GM10248 (cell line): ENCODE measurements around the gene PTMS.

Source experiments
- CTCF ChIA-PET: fragments of 300-600 bp; sonication (Branson Sonifier 250); formaldehyde crosslinking; extraction: SDS; loops from one replicate; lab custom pipeline; 2021; ENCODE audit warnings: antibody characterized with exemption; lab: Yijun Ruan, JAX
- POLR2A ChIA-PET: fragments of 350-650 bp; sonication (Branson Sonifier 250); formaldehyde crosslinking; extraction: SDS; loops from one replicate; lab custom pipeline; 2020; ENCODE audit warnings: antibody characterized with exemption; lab: Yijun Ruan, JAX
- DNase-seq: peaks from one replicate; pipeline ENCODE4 v3.0.0; 2012; ENCODE audit errors: extremely low spot score
- TF ChIP-seq, protein P1 (sequence below): IDR thresholded peaks from 2 replicates; pipeline ENCODE4 v1.5.1; 2012; ENCODE audit warnings: mild to moderate bottlenecking, low read depth; ENCODE audit errors: extremely low read depth, missing control alignments, control extremely low read depth

PTMS gene

DNA sequence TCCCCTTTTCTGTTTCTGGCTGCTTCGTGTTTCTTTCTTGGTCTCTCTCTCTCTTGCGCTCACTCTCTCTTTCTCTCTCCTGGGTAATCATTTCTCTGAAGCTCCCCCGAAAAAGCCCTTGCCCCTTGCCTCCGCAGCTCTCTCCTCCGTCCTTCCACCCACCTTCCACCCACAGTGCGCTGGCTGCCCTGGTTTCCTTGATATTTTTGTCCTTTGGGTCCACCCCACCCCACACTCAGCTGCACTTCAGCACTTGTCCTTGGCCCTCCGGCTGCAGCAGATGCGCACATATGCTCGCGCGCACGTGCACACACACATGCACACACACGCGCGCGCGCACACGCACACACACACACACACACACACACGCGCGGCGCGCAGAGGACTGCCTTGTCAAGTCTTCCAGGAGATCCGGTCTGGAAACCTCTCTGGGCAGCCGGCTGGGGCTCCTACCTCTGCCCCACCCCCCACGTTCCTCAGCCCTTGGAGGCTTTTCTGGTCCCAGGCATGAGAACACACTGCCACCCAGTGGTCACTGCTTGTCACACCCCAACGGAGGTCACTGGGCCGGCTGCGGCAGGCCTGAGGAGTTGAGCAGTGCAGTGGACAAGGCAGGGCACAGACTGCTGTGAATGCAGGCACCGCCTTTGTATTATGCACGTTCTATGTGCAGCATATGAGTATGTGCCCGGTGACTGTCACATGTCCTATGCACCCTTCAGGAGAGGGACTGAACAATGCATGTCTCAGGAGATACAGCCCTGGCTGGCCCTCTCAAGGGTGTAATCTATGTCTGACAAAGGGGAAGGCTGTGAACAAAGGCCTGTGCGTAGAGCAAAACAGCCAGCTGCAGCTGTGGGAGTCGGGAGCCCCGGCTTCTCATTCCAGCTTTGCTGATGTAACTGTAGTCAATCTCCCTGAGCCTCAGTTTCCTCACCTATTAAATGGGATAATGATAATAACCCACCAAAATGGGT lies 12.7 kb downstream of the PTMS start:
- peak; percentile 85 for DNase-seq
- ChIA-PET POLR2A (no interaction called here), CTCF (interaction anchor here (0.7 to 9.3 kb wide), 21 partner anchors 10 to 175 kb away, joined by 3 to 117 read pairs (median 4); partner anchors contain the start of genes CD4, COPS7A, LAG3 and MLF2)
- TF ChIP-seq, protein P1, sequence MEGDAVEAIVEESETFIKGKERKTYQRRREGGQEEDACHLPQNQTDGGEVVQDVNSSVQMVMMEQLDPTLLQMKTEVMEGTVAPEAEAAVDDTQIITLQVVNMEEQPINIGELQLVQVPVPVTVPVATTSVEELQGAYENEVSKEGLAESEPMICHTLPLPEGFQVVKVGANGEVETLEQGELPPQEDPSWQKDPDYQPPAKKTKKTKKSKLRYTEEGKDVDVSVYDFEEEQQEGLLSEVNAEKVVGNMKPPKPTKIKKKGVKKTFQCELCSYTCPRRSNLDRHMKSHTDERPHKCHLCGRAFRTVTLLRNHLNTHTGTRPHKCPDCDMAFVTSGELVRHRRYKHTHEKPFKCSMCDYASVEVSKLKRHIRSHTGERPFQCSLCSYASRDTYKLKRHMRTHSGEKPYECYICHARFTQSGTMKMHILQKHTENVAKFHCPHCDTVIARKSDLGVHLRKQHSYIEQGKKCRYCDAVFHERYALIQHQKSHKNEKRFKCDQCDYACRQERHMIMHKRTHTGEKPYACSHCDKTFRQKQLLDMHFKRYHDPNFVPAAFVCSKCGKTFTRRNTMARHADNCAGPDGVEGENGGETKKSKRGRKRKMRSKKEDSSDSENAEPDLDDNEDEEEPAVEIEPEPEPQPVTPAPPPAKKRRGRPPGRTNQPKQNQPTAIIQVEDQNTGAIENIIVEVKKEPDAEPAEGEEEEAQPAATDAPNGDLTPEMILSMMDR, result peak; percentile 99

DNA sequence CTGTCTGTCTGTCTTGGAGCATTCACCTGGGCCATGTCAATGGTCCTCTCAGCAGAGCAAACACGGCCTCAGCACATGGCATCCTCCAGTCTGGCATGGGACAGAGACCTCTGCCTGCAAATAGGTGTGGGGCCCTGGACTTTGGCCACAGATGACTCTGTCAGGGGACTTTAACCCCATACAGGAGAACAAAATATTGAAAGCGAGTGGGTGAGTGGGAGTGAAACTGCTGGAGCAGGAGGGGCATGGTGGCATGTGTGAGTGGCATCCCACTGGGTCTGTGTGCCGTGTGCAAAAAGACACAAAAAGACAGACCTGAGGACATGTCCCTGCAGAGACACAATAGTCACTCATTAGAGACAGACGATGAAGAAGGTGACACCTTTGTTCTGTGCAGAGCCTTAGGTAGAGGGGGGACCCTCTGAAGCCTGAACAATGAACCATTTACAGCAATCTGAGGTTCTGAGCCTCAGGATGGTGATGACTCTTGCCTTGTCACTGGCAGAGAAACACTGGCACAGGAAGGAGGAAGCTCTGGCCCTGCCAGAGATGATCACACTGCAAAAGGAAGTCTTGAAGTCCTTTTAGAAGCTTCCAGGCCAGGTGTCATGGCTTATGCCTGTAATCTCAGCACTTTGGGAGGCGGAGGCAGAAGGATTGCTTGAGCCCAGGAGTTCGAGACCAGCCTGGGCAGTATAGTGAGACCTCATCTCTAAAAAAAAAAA lies 13.7 kb downstream of the PTMS start:
- no peak for DNase-seq
- CTCF ChIA-PET, result interaction anchor here (0.9 to 9.3 kb wide), 12 partner anchors 9 to 93 kb away, joined by 3 to 117 read pairs (median 6); partner anchors contain the start of genes CD4, GNB3, GPR162 and LAG3
- TF ChIP-seq, protein P1, result no peak
- POLR2A ChIA-PET, result no interaction called here

DNA sequence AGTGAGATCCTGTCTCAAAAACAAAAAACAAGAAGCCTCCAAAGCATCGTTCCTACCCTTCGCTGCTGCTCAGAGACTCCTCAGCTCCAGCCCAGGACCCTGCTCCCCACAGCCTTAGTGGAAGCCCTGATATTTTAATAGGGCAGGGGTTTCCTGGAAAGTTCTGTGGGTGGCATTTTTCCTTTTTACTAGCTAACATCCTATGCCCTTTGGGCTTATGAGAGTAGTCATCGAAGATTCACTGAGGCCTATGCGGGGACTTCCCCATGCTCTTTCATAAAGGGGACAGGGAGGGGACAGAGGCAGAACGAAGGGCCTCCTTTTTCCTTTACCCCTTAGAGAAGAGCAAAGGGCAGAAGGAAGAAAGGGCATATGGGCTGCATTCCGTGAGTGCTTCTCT lies 14.4 kb downstream of the PTMS start:
- ChIA-PET CTCF (interaction anchor here (0.9 to 9.3 kb wide), 11 partner anchors 8 to 92 kb away, joined by 3 to 117 read pairs (median 6); partner anchors contain the start of genes CD4, GNB3, GPR162 and LAG3), POLR2A (no interaction called here)
- DNase-seq, result no peak
- TF ChIP-seq, protein P1, result no peak

DNA sequence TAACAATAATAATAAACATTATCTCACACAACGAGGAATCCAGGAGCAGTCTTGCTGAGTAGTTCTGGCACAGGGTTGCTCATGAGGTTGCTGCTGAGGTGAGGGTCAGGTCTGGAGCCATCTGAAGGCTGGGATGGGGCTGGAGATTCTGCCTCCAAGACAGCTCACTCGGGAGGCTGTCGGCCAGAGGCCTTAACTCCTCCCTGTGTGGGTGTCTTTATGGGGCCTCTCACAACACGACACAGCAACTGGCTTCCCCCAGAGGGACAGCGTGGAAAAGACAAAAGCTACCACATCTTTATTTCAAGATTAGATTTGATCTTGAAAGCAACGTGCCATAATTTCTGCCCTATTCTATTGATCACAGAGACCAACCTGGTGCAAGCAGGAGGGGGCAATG lies 16.0 kb downstream of the PTMS start:
- ChIA-PET CTCF (interaction anchor here (1.1 to 9.3 kb wide), 9 partner anchors 8 to 58 kb away, joined by 3 to 117 read pairs (median 8); partner anchors contain the start of genes COPS7A, GPR162, LAG3 and MLF2), POLR2A (no interaction called here)

DNA sequence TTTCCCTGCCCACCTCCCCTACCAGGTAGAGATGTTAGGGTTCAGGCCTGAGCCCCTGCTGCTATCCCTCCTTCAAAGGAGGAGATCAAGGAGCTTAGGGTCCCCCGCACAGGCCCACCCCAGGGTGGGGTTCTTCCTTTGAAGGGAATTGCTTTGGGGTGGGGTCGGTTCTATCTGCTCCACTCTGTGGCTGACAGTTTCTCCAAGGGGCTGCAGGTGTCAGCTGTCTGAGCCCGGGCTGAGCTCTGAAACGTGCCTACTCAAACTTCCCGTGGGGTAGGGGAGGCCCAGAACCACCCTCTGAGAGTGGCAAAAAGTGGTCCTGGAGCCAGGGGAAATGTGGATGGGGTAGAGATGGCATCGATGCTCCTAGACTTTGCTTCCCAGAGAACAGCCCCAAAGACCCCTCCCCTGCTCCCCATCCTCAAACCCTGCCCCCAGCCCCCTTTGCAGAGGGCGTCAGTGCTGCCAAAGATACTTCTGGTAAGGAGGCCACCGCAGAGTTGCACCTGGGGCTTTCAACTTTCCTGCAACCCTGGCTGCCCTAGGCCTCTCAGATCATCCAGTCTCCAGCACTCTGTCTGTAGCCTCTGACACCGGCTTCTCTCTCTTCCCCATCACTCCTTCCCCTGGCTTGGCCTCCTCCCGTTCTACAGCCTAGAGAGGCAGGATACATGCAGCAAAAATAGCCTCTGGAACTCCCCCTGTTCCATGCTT lies 16.8 kb downstream of the PTMS start:
- TF ChIP-seq, protein P1, result no peak
- CTCF ChIA-PET, result interaction anchor here (1.1 to 9.3 kb wide), 8 partner anchors 9 to 59 kb away, joined by 3 to 117 read pairs (median 7); partner anchors contain the start of genes COPS7A, GPR162, LAG3 and MLF2
- POLR2A ChIA-PET, result interaction anchor here (0.5 kb wide), 1 partner anchor 84 kb away, joined by 3 read pairs; no protein-coding TSS in a partner anchor
- no peak for DNase-seq

More for the DNA sequence above, 16.0 kb downstream of the PTMS start:
- TF ChIP-seq, protein P1, result no peak
- DNase-seq, result no peak
